Measurements from ENCODE around the gene NELL2.

The NELL2 gene

GRCh38 chr12:44589697-44590096 is 286.4 kb downstream of the NELL2 start:
- Histone ChIP-seq H3K27me3 (ENCODE audit: insufficient read depth, poor library complexity, severe bottlenecking) (no peaks in the 10 kb centered on the region), H3K4me3 (replicated peaks; ENCODE audit: insufficient read depth, low read length) (no peak overlapping the region), H3K27ac (replicated peaks) (no peak overlapping the region)
- TF ChIP-seq REST (IDR thresholded peaks at IDR 0.05; ENCODE audit: insufficient replicate concordance, low read depth): no peak
- no peak for TF ChIP-seq SPI1 (IDR thresholded peaks at IDR 0.05; ENCODE audit: borderline replicate concordance, low read depth)
- no peak for TF ChIP-seq POLR2AphosphoS5 (IDR thresholded peaks at IDR 0.05; ENCODE audit: low read depth)
- TF ChIP-seq, protein P1, sequence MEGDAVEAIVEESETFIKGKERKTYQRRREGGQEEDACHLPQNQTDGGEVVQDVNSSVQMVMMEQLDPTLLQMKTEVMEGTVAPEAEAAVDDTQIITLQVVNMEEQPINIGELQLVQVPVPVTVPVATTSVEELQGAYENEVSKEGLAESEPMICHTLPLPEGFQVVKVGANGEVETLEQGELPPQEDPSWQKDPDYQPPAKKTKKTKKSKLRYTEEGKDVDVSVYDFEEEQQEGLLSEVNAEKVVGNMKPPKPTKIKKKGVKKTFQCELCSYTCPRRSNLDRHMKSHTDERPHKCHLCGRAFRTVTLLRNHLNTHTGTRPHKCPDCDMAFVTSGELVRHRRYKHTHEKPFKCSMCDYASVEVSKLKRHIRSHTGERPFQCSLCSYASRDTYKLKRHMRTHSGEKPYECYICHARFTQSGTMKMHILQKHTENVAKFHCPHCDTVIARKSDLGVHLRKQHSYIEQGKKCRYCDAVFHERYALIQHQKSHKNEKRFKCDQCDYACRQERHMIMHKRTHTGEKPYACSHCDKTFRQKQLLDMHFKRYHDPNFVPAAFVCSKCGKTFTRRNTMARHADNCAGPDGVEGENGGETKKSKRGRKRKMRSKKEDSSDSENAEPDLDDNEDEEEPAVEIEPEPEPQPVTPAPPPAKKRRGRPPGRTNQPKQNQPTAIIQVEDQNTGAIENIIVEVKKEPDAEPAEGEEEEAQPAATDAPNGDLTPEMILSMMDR (IDR thresholded peaks at IDR 0.05; ENCODE audit: insufficient read depth, low read length): no peak
- no peak for TF ChIP-seq GABPA (IDR thresholded peaks at IDR 0.05; ENCODE audit: low read depth)
- no peak for DNase-seq (ENCODE audit: low read depth in 1 of 2, low spot score in 1 of 2)

DNA sequence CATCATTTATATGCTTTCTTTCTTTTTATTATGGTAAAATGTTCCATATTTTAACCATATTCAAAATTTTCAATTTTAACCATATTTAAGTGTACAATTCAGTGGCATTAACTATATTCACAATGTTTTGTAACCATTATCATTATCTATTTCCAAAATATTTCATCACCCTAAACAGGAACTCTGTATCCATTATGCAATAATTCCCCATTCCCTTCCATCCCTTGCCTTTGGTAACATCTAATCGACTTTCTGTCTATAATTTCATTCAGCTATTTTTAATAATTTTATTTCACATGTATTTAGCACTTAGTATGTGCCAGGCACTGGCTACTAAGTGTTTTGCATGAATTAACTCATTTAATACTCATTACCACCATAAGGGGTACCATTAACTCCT is 287.5 kb downstream of the NELL2 start:
- TF ChIP-seq SPI1 (IDR thresholded peaks at IDR 0.05; ENCODE audit: borderline replicate concordance, low read depth) (no peak), POLR2AphosphoS5 (IDR thresholded peaks at IDR 0.05; ENCODE audit: low read depth) (no peak), GABPA (IDR thresholded peaks at IDR 0.05; ENCODE audit: low read depth) (no peak), REST (IDR thresholded peaks at IDR 0.05; ENCODE audit: insufficient replicate concordance, low read depth) (no peak)
- TF ChIP-seq, protein P1 (IDR thresholded peaks at IDR 0.05; ENCODE audit: insufficient read depth, low read length): no peak
- no peaks in the 10 kb centered on the region for H3K27me3 ChIP-seq (ENCODE audit: insufficient read depth, poor library complexity, severe bottlenecking)
- no peak overlapping the region for H3K27ac ChIP-seq (replicated peaks)
- no peak for DNase-seq (ENCODE audit: low read depth in 1 of 2, low spot score in 1 of 2)
- H3K4me3 ChIP-seq (replicated peaks; ENCODE audit: insufficient read depth, low read length): no peak overlapping the region

DNA sequence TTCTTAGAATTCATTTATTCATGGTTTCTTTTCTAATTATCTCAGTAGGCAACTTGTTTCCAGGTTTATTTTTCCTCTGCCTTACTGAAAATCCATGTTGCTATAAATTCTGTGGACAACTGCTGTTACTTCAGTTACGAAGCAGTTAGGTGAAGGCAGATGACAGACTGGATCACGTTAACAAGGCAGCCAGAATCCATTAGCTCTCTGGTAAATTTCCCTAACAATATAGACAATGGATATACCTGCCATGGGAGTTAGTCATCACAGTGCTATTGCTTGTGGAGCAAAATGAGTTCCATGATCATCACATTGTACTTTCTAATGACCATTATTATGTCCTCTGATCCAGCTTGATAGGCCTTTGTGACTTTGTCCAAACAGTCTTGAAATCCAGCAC is 291.5 kb downstream of the NELL2 start:
- Histone ChIP-seq H3K27me3 (ENCODE audit: insufficient read depth, poor library complexity, severe bottlenecking) (no peaks in the 10 kb centered on the region), H3K4me3 (replicated peaks; ENCODE audit: insufficient read depth, low read length) (no peak overlapping the region), H3K27ac (replicated peaks) (no peak overlapping the region)
- DNase-seq (ENCODE audit: low read depth in 1 of 2, low spot score in 1 of 2): no peak
- TF ChIP-seq POLR2AphosphoS5 (IDR thresholded peaks at IDR 0.05; ENCODE audit: low read depth): no peak
- TF ChIP-seq GABPA (IDR thresholded peaks at IDR 0.05; ENCODE audit: low read depth): no peak
- TF ChIP-seq SPI1 (IDR thresholded peaks at IDR 0.05; ENCODE audit: borderline replicate concordance, low read depth): no peak
- TF ChIP-seq, protein P1 (IDR thresholded peaks at IDR 0.05; ENCODE audit: insufficient read depth, low read length): no peak
- TF ChIP-seq REST (IDR thresholded peaks at IDR 0.05; ENCODE audit: insufficient replicate concordance, low read depth): no peak
